RWPE2 (cell line): Measurements from ENCODE around the gene ATP6V0D1.
A peak's percentile ranks its signal among the peaks of the same experiment; 100 is the strongest.
"Not testable (repeated sequence)": the region's sequence is repeated elsewhere in the genome, so short reads cannot be mapped to it uniquely, and the experiment has no call there.

Experiments used
- ATAC-seq: fragments of 200-7000 bp; cut with Tn5 transposase; 3 replicates; pipeline ENCODE4 v1.9.1; 2021; ENCODE audit warnings: low read depth
- DNase-seq: peaks from one replicate; pipeline ENCODE4 v3.0.0-alpha.2; 2020; ENCODE audit warnings: low spot score
- H3K27ac ChIP-seq: fragments of 450-650 bp; 2 replicates; pipeline ENCODE4 v1.5.1; 2017; ENCODE audit warnings: mild to moderate bottlenecking; ENCODE audit not compliant: poor library complexity, severe bottlenecking
- H3K27me3 ChIP-seq: fragments of 250-450 bp; sonication (Bioruptor Pico); 2 replicates; pipeline ENCODE4 v1.5.1; 2021; ENCODE audit warnings: mild to moderate bottlenecking, moderate library complexity; ENCODE audit not compliant: insufficient read depth, poor library complexity, severe bottlenecking
- H3K36me3 ChIP-seq: fragments of 250-450 bp; sonication (Bioruptor Pico); 2 replicates; pipeline ENCODE4 v1.5.1; 2020; ENCODE audit warnings: low read depth, mild to moderate bottlenecking, moderate library complexity
- H3K4me1 ChIP-seq: fragments of 250-450 bp; sonication (Bioruptor Pico); 2 replicates; pipeline ENCODE4 v1.5.1; 2021; ENCODE audit warnings: mild to moderate bottlenecking, moderate library complexity; ENCODE audit not compliant: insufficient read depth, poor library complexity, severe bottlenecking
- H3K4me3 ChIP-seq: fragments of 250-450 bp; sonication (Bioruptor Pico); 2 replicates; pipeline ENCODE4 v1.5.1; 2021; ENCODE audit warnings: mild to moderate bottlenecking, moderate library complexity; ENCODE audit not compliant: severe bottlenecking
- H3K9me3 ChIP-seq: fragments of 250-450 bp; sonication (Bioruptor Pico); 2 replicates; pipeline ENCODE4 v1.5.1; 2021; ENCODE audit warnings: mild to moderate bottlenecking, moderate library complexity; ENCODE audit not compliant: severe bottlenecking
- CTCF ChIP-seq: fragments of 450-650 bp; IDR thresholded peaks from one replicate; pipeline ENCODE4 v1.5.1; 2017; ENCODE audit warnings: mild to moderate bottlenecking, moderate library complexity; ENCODE audit not compliant: poor library complexity, severe bottlenecking

Gene ATP6V0D1

GRCh38 chr16:67419931-67420330 lies 61.0 kb downstream of the ATP6V0D1 start:
- Histone ChIP-seq H3K27me3 (no peaks in the 10 kb centered on the region), H3K9me3 (no peaks in the 10 kb centered on the region), H3K4me3 (no peak overlapping the region), H3K36me3 (no peaks in the 10 kb centered on the region), H3K4me1 (no peaks in the 10 kb centered on the region), H3K27ac (no peak overlapping the region)
- no peak for DNase-seq
- no peak for ATAC-seq
- TF ChIP-seq CTCF, result no peak

GRCh38 chr16:67419502-67419901 lies 61.5 kb downstream of the ATP6V0D1 start:
- Histone ChIP-seq H3K27me3 (no peaks in the 10 kb centered on the region), H3K9me3 (no peaks in the 10 kb centered on the region), H3K27ac (no peak overlapping the region), H3K4me3 (no peak overlapping the region), H3K4me1 (no peaks in the 10 kb centered on the region), H3K36me3 (no peaks in the 10 kb centered on the region)
- no peak for TF ChIP-seq CTCF
- no peak for ATAC-seq
- DNase-seq, result no peak

- Histone ChIP-seq H3K27ac (no peak overlapping the region), H3K9me3 (no peaks in the 10 kb centered on the region), H3K27me3 (no peaks in the 10 kb centered on the region), H3K36me3 (no peaks in the 10 kb centered on the region), H3K4me3 (no peak overlapping the region), H3K4me1 (no peaks in the 10 kb centered on the region)
- ATAC-seq, result no peak
- no peak for TF ChIP-seq CTCF
- no peak for DNase-seq
Measured at GRCh38 chr16:67417333-67418061, 63.5 kb downstream of the ATP6V0D1 start.

GRCh38 chr16:67415872-67416793 lies 64.8 kb downstream of the ATP6V0D1 start, which contains the start of gene ZDHHC1:
Gene ZDHHC1, minus strand, starts transcription at chr16:67416477. Its CDS starts 8,702 bp downstream, at chr16:67407775.
- Histone ChIP-seq H3K27me3 (no peaks in the 10 kb centered on the region), H3K4me3 (peak within 1 kb of the TSS; percentile 67), H3K4me1 (no peaks in the 10 kb centered on the region), H3K27ac (peak within 1 kb of the TSS; percentile 11), H3K36me3 (no peaks in the 10 kb centered on the region), H3K9me3 (no peaks in the 10 kb centered on the region)
- no peak for DNase-seq
- peak; percentile 80 for ATAC-seq
- peak; percentile 90 for TF ChIP-seq CTCF

- H3K27me3 ChIP-seq, H3K9me3 ChIP-seq, ATAC-seq, H3K4me1 ChIP-seq, H3K36me3 ChIP-seq, DNase-seq: not testable (repeated sequence)
- Histone ChIP-seq H3K4me3 (peak overlapping the region; percentile 67), H3K27ac (peak overlapping the region; percentile 11)
Measured at GRCh38 chr16:67415421-67415820, 65.5 kb downstream of the ATP6V0D1 start.
